ENCODE measurements around the gene MDC1. TPM values are rescaled to one million over a fixed set of nuclear protein-coding genes. Genes with fewer than 3 reads are reported as not detected.

Gene MDC1
- total RNA-seq, 4 donors from 2014 or later = 9.8 to 16.7 (median 13.1) TPM

- no peak for ATAC-seq
- WGBS, 2 donors (ENCODE audit: low coverage in 1 of 2) = 77 to 89% methylated on average over 4 to 8 of the region's 12 CpGs
- Histone ChIP-seq H3K9me3 (no peaks in the 10 kb centered on the region), H3K27ac (no peak overlapping the region), H3K4me1 (peaks cover 0 to 48% (median 0%) of the 10 kb centered on the region in 3 donors), H3K27me3 (no peaks in the 10 kb centered on the region), H3K4me3 (no peak overlapping the region), H3K36me3 (peaks cover 0 to 99% of the 10 kb centered on the region in 2 donors)
- TF ChIP-seq POLR2AphosphoS5 (IDR thresholded peaks at IDR 0.05) = no peak
- no peak for TF ChIP-seq POLR2A (IDR thresholded peaks at IDR 0.05)
- TF ChIP-seq EP300 (IDR thresholded peaks at IDR 0.05) = no peak
- TF ChIP-seq CTCF (IDR thresholded peaks at IDR 0.05) = no peak
Observed at GRCh38 chr6:30732237-30732943, 15.3 kb upstream of the MDC1 start.

- no peak overlapping the region for H3K4me3 ChIP-seq
- peak overlapping the region in 3 of 4 donors; percentile 21 to 65 (median 55) for H3K27ac ChIP-seq
- H3K27me3 ChIP-seq = no peaks in the 10 kb centered on the region
- peak; percentile 10 for TF ChIP-seq POLR2AphosphoS5 (IDR thresholded peaks at IDR 0.05)
- TF ChIP-seq CTCF (IDR thresholded peaks at IDR 0.05) = peak in 3 of 4 experiments; percentile 66 to 80 (median 69)
- no peak for TF ChIP-seq POLR2A (IDR thresholded peaks at IDR 0.05)
- no peak for TF ChIP-seq EP300 (IDR thresholded peaks at IDR 0.05)
- ATAC-seq = peak; percentile 85
- H3K9me3 ChIP-seq = no peaks in the 10 kb centered on the region
- 49 to 55% methylated on average over 3 to 11 of the region's 30 CpGs for WGBS, 2 donors (ENCODE audit: low coverage in 1 of 2)
- peaks cover 0 to 45% (median 0%) of the 10 kb centered on the region in 3 donors for H3K4me1 ChIP-seq
- peaks cover 0 to 99% of the 10 kb centered on the region in 2 donors for H3K36me3 ChIP-seq
Observed at GRCh38 chr6:30730601-30731435, 13.7 kb upstream of the MDC1 start.

GRCh38 chr6:30727920-30728553 is 11.0 kb upstream of the MDC1 start:
- H3K4me1 ChIP-seq = peaks cover 0 to 69% (median 1%) of the 10 kb centered on the region in 3 donors
- WGBS, 2 donors (ENCODE audit: low coverage in 1 of 2) = 20 to 43% methylated on average over 1 to 4 of the region's 7 CpGs
- no peak for ATAC-seq

More at GRCh38 chr6:30727920-30728553, 11.0 kb upstream of the MDC1 start:
- Histone ChIP-seq H3K4me3 (no peak overlapping the region), H3K27me3 (no peaks in the 10 kb centered on the region), H3K27ac (peak overlapping the region in 3 of 4 donors; percentile 10 to 97 (median 28)), H3K36me3 (peaks cover 0 to 99% of the 10 kb centered on the region in 2 donors), H3K9me3 (no peaks in the 10 kb centered on the region)
- TF ChIP-seq POLR2A (IDR thresholded peaks at IDR 0.05) (no peak), POLR2AphosphoS5 (IDR thresholded peaks at IDR 0.05) (no peak), CTCF (IDR thresholded peaks at IDR 0.05) (peak in 1 of 4 experiments; percentile 3)

Measured in gastroesophageal sphincter (tissue), 4 donors.